Measurements from ENCODE around the gene ANKRD55. TPM values are rescaled to one million over a fixed set of nuclear protein-coding genes. Genes with fewer than 3 reads are reported as not detected.

ANKRD55 gene
- total and polyA plus RNA-seq, 8 donors = 0.06 TPM; not detected in 7

DNA sequence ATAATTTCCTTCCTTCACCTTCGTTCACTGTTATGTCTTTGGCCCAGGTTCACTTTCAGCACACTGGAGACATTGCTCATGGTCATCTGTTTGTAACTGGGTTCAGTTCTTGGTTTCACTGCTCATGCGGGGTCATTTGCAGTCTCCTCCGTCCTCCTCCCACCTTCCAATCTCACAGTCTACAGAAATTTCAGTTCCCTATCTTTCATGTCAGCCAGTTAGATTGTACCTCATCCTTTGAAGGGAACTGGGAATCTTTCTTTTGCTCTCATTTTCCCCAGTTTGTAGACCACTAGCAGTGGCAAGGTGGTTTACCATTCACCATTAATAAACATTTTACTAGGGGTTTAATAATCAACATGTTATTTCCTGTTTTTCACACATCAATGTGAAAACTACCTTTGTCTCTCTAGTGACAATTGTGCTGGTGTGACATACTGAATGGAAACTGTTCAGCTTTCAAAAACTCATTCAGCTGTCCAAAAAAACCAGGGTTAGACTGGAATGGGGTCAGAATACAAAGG lies 137.5 kb downstream of the ANKRD55 start:
- TF ChIP-seq, protein P1, sequence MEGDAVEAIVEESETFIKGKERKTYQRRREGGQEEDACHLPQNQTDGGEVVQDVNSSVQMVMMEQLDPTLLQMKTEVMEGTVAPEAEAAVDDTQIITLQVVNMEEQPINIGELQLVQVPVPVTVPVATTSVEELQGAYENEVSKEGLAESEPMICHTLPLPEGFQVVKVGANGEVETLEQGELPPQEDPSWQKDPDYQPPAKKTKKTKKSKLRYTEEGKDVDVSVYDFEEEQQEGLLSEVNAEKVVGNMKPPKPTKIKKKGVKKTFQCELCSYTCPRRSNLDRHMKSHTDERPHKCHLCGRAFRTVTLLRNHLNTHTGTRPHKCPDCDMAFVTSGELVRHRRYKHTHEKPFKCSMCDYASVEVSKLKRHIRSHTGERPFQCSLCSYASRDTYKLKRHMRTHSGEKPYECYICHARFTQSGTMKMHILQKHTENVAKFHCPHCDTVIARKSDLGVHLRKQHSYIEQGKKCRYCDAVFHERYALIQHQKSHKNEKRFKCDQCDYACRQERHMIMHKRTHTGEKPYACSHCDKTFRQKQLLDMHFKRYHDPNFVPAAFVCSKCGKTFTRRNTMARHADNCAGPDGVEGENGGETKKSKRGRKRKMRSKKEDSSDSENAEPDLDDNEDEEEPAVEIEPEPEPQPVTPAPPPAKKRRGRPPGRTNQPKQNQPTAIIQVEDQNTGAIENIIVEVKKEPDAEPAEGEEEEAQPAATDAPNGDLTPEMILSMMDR (IDR thresholded peaks at IDR 0.05) = no peak
- no peak overlapping the region for H3K27ac ChIP-seq
- H3K9me3 ChIP-seq = no peaks in the 10 kb centered on the region
- peak in 1 of 4 donors; percentile 33 for ATAC-seq
- H3K36me3 ChIP-seq = no peaks in the 10 kb centered on the region
- H3K27me3 ChIP-seq = no peaks in the 10 kb centered on the region
- DNase-seq = no peak
- no peak for FAIRE-seq
- 91% methylated on average over 3 of the region's 3 CpGs for WGBS, 2 donors
- H3K4me3 ChIP-seq = no peak overlapping the region
- intact Hi-C loops (cut with DNase I) = no loop called here
- peaks cover 0 to 7% (median 3%) of the 10 kb centered on the region in 3 donors for H3K4me1 ChIP-seq

DNA sequence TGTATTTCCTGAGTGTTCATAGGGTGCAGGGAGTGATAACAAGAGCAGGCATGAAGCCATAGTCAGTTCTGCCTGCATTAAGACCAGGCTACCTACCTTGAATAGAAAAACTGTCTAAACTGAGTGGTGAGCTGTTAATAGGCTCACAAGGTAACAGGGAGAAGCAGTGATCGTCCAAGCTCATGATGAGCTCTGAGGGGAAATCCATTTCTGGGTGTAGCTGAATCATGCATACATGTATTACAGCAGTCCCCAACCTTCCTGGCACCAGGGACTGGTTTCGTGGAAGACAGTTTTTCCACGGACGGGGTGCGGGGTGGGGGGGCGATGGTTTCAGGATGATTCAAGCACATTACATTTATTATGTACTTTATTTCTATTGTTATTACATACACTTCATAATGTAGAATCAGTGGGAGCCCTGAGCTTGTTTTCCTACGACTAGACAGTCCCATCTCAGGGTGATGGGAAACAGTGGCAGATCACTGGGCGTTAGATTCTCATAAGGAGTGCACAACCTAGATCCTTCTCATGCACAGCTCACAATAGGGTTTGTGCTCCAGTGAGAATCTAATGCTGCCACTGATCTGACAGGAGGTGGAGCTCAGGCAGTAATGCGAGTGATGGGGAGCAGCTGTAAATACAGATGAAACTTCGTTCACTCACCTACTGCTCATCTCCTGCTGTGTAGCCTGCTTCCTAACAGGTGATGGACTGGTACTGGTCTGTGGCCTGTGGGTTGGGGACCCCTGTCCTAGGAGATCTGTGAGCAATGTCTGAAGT lies 138.4 kb downstream of the ANKRD55 start:
- Histone ChIP-seq H3K27ac (no peak overlapping the region), H3K4me3 (no peak overlapping the region), H3K27me3 (no peaks in the 10 kb centered on the region), H3K4me1 (peaks cover 0 to 7% (median 3%) of the 10 kb centered on the region in 3 donors), H3K9me3 (no peaks in the 10 kb centered on the region), H3K36me3 (no peaks in the 10 kb centered on the region)
- ATAC-seq (no peak), DNase-seq (no peak), FAIRE-seq (no peak)
- intact Hi-C loops (cut with DNase I) = no loop called here
- WGBS, 2 donors = 93 to 96% methylated on average over 10 of the region's 10 CpGs
- TF ChIP-seq, protein P1 (IDR thresholded peaks at IDR 0.05) = no peak

DNA sequence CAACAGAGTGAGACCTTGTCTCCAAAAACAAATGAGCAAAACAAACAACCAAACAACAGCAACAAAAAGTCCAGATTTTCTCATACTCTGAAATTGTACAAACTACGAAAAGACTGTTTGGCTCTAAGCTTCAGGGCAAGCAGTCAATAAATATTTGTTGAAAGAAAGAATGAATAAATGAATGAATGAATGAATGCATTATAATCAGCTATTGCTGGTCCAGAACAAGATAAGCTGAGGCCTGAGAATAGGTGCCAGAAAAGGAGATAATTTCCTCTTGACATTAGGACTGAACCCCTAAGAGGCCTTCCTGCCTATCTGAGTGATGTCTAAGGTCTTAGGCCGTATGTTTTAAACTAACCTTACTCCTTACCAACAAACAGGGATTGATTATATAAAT lies 139.2 kb downstream of the ANKRD55 start:
- no peak overlapping the region for H3K27ac ChIP-seq
- 89 to 94% methylated on average over 2 of the region's 2 CpGs for WGBS, 2 donors

DNA sequence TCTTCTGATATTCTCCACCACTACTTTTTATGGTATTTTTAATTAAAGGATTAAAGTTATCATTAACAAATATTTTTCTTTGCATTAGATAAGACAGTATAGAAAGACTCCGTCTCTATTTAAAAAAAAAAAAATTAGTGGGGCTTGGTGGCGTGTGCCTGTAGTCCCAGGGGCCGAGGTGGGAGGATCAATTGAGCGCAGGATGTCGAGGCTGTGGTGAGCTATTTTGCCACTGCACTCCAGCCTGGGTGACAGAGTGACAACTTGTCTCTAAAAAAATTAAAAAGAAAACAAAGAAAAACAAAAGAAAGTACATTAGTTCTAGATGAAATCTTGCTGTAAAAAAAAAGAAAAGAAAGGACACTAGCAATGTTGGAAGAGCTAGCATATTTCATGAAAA lies 141.0 kb downstream of the ANKRD55 start:
- H3K9me3 ChIP-seq = no peaks in the 10 kb centered on the region
- 82 to 85% methylated on average over 5 of the region's 5 CpGs for WGBS, 2 donors

More for the DNA sequence above, 139.2 kb downstream of the ANKRD55 start:
- ATAC-seq (no peak), FAIRE-seq (no peak), DNase-seq (no peak)
- H3K36me3 ChIP-seq = no peaks in the 10 kb centered on the region
- H3K4me1 ChIP-seq = peaks cover 0 to 2% (median 2%) of the 10 kb centered on the region in 3 donors
- TF ChIP-seq, protein P1 (IDR thresholded peaks at IDR 0.05) = no peak
- intact Hi-C loops (cut with DNase I) = no loop called here
- H3K4me3 ChIP-seq = no peak overlapping the region
- H3K9me3 ChIP-seq = no peaks in the 10 kb centered on the region
- H3K27me3 ChIP-seq = no peaks in the 10 kb centered on the region

More for the DNA sequence above, 141.0 kb downstream of the ANKRD55 start:
- ATAC-seq (no peak), DNase-seq (no peak), FAIRE-seq (no peak)
- TF ChIP-seq, protein P1 (IDR thresholded peaks at IDR 0.05) = no peak
- H3K36me3 ChIP-seq = no peaks in the 10 kb centered on the region
- peaks cover 0 to 3% (median 0%) of the 10 kb centered on the region in 3 donors for H3K4me1 ChIP-seq
- H3K4me3 ChIP-seq = no peak overlapping the region
- H3K27ac ChIP-seq = no peak overlapping the region
- H3K27me3 ChIP-seq = no peaks in the 10 kb centered on the region
- intact Hi-C loops (cut with DNase I) = no loop called here
